Measurements from ENCODE around the gene DLST. TPM values are rescaled to one million over a fixed set of nuclear protein-coding genes. Genes with fewer than 3 reads are reported as not detected.

DLST gene
- total RNA-seq, 2 experiments from 2014 or later: 106 to 119 TPM

GRCh38 chr14:74865156-74865555 lies 16.6 kb upstream of the DLST start:
- DNase-seq (no peak), ATAC-seq (no peak)
- Mint-ChIP-seq H3K9me3 (ENCODE audit: low read depth) (no peaks in the 10 kb centered on the region), H3K27ac (no peak overlapping the region), H3K4me3 (no peak overlapping the region), H3K27me3 (no peaks in the 10 kb centered on the region), H3K36me3 (no peaks in the 10 kb centered on the region), H3K4me1 (peaks cover 25% of the 10 kb centered on the region)
- CTCF ChIA-PET: interaction anchor here (1.1 to 20.2 kb wide), 3 partner anchors 35 to 223 kb away, joined by 3 to 680 read pairs (median 60); no protein-coding TSS in a partner anchor

- no peak for ATAC-seq
- H3K4me3 Mint-ChIP-seq: no peak overlapping the region
- peak overlapping the region; percentile 74 for H3K27ac Mint-ChIP-seq
Measured at GRCh38 chr14:74866708-74867389, 14.9 kb upstream of the DLST start.

GRCh38 chr14:74867673-74868072 lies 14.0 kb upstream of the DLST start:
- peaks cover 25% of the 10 kb centered on the region for H3K4me1 Mint-ChIP-seq
- CTCF ChIA-PET: interaction anchor here (1.2 to 20.2 kb wide), 7 partner anchors 10 to 258 kb away, joined by 3 to 680 read pairs (median 15); partner anchors contain the start of gene PROX2
- H3K36me3 Mint-ChIP-seq: no peaks in the 10 kb centered on the region
- no peaks in the 10 kb centered on the region for H3K27me3 Mint-ChIP-seq
- H3K27ac Mint-ChIP-seq: peak overlapping the region; percentile 74
- peak; percentile 99 for ATAC-seq
- H3K9me3 Mint-ChIP-seq (ENCODE audit: low read depth): no peaks in the 10 kb centered on the region
- H3K4me3 Mint-ChIP-seq: peak overlapping the region; percentile 22
- peak; percentile 89 for DNase-seq

More at GRCh38 chr14:74866708-74867389, 14.9 kb upstream of the DLST start:
- H3K27me3 Mint-ChIP-seq: no peaks in the 10 kb centered on the region
- DNase-seq: peak; percentile 0
- no peaks in the 10 kb centered on the region for H3K9me3 Mint-ChIP-seq (ENCODE audit: low read depth)
- H3K36me3 Mint-ChIP-seq: no peaks in the 10 kb centered on the region
- peaks cover 25% of the 10 kb centered on the region for H3K4me1 Mint-ChIP-seq
- CTCF ChIA-PET: interaction anchor here (1.2 to 20.2 kb wide), 7 partner anchors 9 to 258 kb away, joined by 3 to 680 read pairs (median 15); partner anchors contain the start of gene PROX2

DNA sequence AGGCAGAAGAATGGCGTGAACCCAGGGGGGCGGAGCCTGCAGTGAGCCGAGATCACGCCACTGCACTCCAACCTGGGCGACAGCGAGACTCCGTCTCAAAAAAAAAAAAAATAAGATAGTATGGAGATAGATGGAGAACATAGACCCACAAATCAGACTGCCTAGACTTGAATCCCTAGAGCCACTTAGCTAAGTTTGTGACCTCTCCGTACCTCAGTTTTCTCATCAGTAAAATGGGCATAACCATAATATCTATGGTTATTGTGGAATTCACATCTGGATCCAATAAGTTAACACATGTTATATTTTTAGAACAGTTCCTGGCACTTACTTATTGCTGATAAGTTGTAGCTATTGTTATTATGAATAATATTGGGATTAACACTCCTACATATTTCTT lies 13.0 kb upstream of the DLST start:
- CTCF ChIA-PET: interaction anchor here (2.2 to 20.2 kb wide), 4 partner anchors 10 to 32 kb away, joined by 15 to 680 read pairs (median 154); partner anchors contain the start of gene PROX2
- DNase-seq (no peak), ATAC-seq (no peak)
- H3K27me3 Mint-ChIP-seq: no peaks in the 10 kb centered on the region
- H3K36me3 Mint-ChIP-seq: no peaks in the 10 kb centered on the region
- H3K4me1 Mint-ChIP-seq: peaks cover 26% of the 10 kb centered on the region
- no peaks in the 10 kb centered on the region for H3K9me3 Mint-ChIP-seq (ENCODE audit: low read depth)
- no peak overlapping the region for H3K27ac Mint-ChIP-seq
- H3K4me3 Mint-ChIP-seq: no peak overlapping the region

DNA sequence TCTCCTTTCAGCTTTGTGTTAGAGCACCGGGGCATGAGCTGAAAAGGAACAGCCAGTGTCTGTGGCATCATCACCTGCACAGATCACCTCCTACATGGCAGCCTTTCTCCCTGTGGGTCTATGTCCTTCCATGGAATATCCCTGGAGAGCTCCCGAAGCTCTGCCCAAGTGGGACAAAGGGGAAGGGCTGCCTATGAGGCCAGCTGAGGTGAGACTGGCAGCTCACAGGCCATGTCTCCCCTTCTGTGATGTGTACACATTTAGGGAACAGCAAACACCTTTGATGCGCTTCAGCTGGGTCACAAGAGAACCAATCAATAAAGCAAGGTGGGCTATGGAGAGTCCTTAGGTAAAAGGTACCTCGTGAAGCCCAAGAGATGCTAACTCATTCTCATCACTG lies 9.9 kb upstream of the DLST start:
- no peak for ATAC-seq
- CTCF ChIA-PET: interaction anchor here (1.0 to 18.6 kb wide), 7 partner anchors 9 to 260 kb away, joined by 3 to 271 read pairs (median 7); partner anchors contain the start of gene LTBP2
- Mint-ChIP-seq H3K27ac (no peak overlapping the region), H3K4me3 (no peak overlapping the region), H3K4me1 (peaks cover 37% of the 10 kb centered on the region), H3K36me3 (no peaks in the 10 kb centered on the region), H3K9me3 (ENCODE audit: low read depth) (no peaks in the 10 kb centered on the region), H3K27me3 (no peaks in the 10 kb centered on the region)
- no peak for DNase-seq

GRCh38 chr14:74875204-74875603 lies 6.5 kb upstream of the DLST start:
- Mint-ChIP-seq H3K4me1 (peaks cover 29% of the 10 kb centered on the region), H3K27ac (no peak overlapping the region), H3K9me3 (ENCODE audit: low read depth) (no peaks in the 10 kb centered on the region), H3K36me3 (no peaks in the 10 kb centered on the region), H3K27me3 (no peaks in the 10 kb centered on the region), H3K4me3 (no peak overlapping the region)
- DNase-seq: no peak
- no peak for ATAC-seq
- CTCF ChIA-PET: interaction anchor here (0.6 to 18.6 kb wide), 7 partner anchors 8 to 421 kb away, joined by 3 to 271 read pairs (median 3); no protein-coding TSS in a partner anchor

GRCh38 chr14:74875941-74876913 lies 5.5 kb upstream of the DLST start, which contains the start of gene PROX2:
TSS of gene PROX2 (minus strand) at chr14:74876145. CDS start at chr14:74863834, 12,311 bp downstream.
- DNase-seq (peak; percentile 56), ATAC-seq (peak; percentile 81)
- Mint-ChIP-seq H3K9me3 (ENCODE audit: low read depth) (no peaks in the 10 kb centered on the region), H3K27me3 (no peaks in the 10 kb centered on the region), H3K36me3 (no peaks in the 10 kb centered on the region), H3K4me1 (peaks cover 38% of the 10 kb centered on the region), H3K4me3 (peak within 1 kb of the TSS; percentile 14), H3K27ac (peak within 1 kb of the TSS; percentile 80)
- CTCF ChIA-PET: interaction anchor here (0.6 to 18.6 kb wide), 8 partner anchors 8 to 946 kb away, joined by 3 to 271 read pairs (median 3); no protein-coding TSS in a partner anchor

DNA sequence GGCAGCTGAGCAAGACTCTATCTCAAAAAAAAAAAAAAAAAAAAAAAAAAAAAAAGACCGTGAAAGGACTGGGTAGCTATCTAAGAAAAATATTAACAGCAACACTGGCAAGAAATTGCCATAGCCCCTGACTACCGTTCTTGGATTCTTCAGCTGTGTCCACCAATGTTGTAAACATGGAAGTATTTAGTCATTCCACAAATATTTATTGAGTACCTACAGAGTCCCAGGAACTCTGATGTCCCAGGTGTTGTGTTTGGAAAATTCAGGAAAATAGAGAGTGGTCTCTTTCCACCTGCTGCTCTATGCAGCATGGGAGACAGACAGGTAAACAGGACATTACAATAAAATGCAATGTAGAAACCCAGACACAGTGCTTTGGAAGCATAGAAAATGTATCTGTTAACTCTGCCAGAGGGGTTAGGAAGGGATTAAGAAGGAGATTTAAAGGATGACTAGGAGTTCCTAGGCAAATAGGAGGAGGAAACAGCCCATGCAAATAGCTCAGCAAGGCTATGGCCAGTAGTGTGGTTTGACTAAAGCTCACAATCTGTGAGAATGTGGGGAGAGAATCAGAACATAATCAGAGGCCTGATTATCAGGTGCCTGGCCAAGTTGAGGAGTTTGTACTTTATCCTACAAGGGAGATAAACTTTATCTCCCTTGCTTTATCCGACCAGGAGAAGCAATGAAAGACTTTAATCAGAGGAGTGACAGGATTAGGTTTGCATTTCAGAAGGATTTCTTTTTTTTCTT lies 2.1 kb upstream of the DLST start:
- H3K4me1 Mint-ChIP-seq: peaks cover 54% of the 10 kb centered on the region
- H3K27ac Mint-ChIP-seq: peak overlapping the region; percentile 14
- peak overlapping the region; percentile 21 for H3K4me3 Mint-ChIP-seq
- ATAC-seq (no peak), DNase-seq (no peak)
- no peaks in the 10 kb centered on the region for H3K9me3 Mint-ChIP-seq (ENCODE audit: low read depth)
- peaks cover 14% of the 10 kb centered on the region for H3K36me3 Mint-ChIP-seq
- CTCF ChIA-PET: interaction anchor here (0.7 to 18.6 kb wide), 7 partner anchors 8 to 65 kb away, joined by 3 to 271 read pairs (median 13); no protein-coding TSS in a partner anchor
- H3K27me3 Mint-ChIP-seq: no peaks in the 10 kb centered on the region

DNA sequence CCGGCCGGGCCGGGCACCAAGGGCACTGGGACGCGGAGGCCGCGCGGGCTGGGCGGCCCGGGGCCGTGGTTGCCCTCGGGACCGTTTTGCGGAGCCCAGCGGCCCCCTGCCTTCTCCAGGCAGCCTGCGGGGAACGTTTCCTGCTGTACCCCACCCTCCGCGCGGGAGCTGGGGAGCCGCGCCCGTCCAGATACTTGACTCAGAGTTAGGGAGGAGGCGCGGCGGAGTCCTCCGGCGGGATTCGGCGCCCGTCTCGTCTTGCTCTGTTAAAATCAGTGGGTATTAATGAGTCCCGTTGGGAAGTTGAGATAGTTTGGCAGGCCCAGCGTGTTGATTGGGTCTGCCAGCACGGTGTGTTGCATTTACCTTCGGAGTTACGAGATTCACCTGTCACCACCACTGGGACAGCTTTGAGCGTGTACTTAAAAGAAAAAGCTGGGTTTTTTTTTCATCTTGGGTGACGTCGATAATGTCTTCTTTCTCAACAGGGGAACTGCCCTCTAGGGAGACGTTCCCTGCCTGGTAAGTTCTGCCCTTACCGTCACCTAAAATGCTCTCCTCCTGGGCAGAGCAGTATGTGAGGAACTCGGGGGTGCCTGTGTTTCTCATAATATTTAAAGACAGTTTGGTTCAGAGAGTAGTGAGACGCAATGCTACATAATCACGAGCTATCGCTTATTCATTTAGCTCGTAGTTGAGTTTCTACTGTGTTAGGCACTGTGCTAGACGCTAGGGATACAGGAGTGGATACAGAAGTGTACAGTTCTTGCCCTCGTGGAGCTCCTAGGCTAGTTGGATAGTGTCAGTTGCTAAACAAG lies 596 bp downstream of the DLST start:
- no peaks in the 10 kb centered on the region for H3K27me3 Mint-ChIP-seq

DNA sequence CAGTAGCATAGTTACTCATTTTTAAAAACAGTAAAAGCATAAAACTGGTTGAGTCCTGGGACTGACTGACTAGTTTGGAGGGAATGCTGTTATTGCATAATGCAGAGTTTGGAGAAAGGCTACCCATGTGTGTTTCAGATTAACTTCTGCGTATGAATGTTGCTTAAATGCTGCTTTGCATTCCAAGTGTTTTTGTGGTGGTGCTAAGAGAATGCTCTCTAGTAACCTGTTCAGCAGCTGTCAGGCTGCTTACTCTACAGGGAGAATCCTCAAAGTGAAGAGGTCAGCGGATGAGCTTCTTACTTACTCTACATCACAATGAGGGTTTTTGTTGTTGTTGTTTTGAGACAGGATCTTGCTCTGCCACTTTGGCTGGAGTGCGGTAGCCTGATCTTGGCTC lies 4.3 kb downstream of the DLST start:
- no peaks in the 10 kb centered on the region for H3K27me3 Mint-ChIP-seq
- H3K9me3 Mint-ChIP-seq (ENCODE audit: low read depth): no peaks in the 10 kb centered on the region
- DNase-seq: no peak
- H3K4me3 Mint-ChIP-seq: no peak overlapping the region
- CTCF ChIA-PET: interaction anchor here (0.8 to 1.6 kb wide), 4 partner anchors 11 to 25 kb away, joined by 3 to 7 read pairs (median 4); no protein-coding TSS in a partner anchor
- H3K4me1 Mint-ChIP-seq: peaks cover 60% of the 10 kb centered on the region
- peak overlapping the region; percentile 9 for H3K27ac Mint-ChIP-seq
- ATAC-seq: no peak
- H3K36me3 Mint-ChIP-seq: peaks cover 43% of the 10 kb centered on the region

More for the DNA sequence above, 596 bp downstream of the DLST start:
- Mint-ChIP-seq H3K4me3 (peak overlapping the region; percentile 94), H3K9me3 (ENCODE audit: low read depth) (no peaks in the 10 kb centered on the region), H3K4me1 (peaks cover 58% of the 10 kb centered on the region), H3K36me3 (peaks cover 27% of the 10 kb centered on the region), H3K27ac (peak overlapping the region; percentile 92)
- CTCF ChIA-PET: interaction anchor here (0.9 to 18.6 kb wide), 8 partner anchors 10 to 206 kb away, joined by 3 to 271 read pairs (median 4); no protein-coding TSS in a partner anchor
- DNase-seq (peak; percentile 69), ATAC-seq (peak; percentile 65)

GRCh38 chr14:74888164-74889158 lies 6.7 kb downstream of the DLST start:
- no peaks in the 10 kb centered on the region for H3K27me3 Mint-ChIP-seq
- CTCF ChIA-PET: interaction anchor here (0.7 to 26.3 kb wide), 3 partner anchors 10 to 28 kb away, joined by 3 to 680 read pairs (median 49); no protein-coding TSS in a partner anchor
- H3K27ac Mint-ChIP-seq: peak overlapping the region; percentile 71
- peaks cover 53% of the 10 kb centered on the region for H3K36me3 Mint-ChIP-seq
- peaks cover 55% of the 10 kb centered on the region for H3K4me1 Mint-ChIP-seq
- ATAC-seq: peak; percentile 35
- no peak overlapping the region for H3K4me3 Mint-ChIP-seq
- H3K9me3 Mint-ChIP-seq (ENCODE audit: low read depth): no peaks in the 10 kb centered on the region
- DNase-seq: no peak
